Panc1 (cell line): ENCODE measurements around the gene CAMKMT. TPM values are rescaled to one million over a fixed set of nuclear protein-coding genes. Genes with fewer than 3 reads are reported as not detected.

Experiments
- ATAC-seq: fragments of 200-7000 bp; cut with Tn5 transposase; 2 replicates; pipeline ENCODE4 v1.9.1; 2020; ENCODE audit warnings: mild to moderate bottlenecking, moderate library complexity
- BruUV-seq: library from RNA; stranded (reverse); fragments of 400-500 nt; replicated peaks from 2 replicates; lab custom pipeline; 2021; lab: Mats Ljungman, UMichigan
- CTCF ChIA-PET: fragments of 300-600 bp; sonication (Branson Sonifier 250); formaldehyde crosslinking; loops from one replicate; lab custom pipeline; 2022; ENCODE audit warnings: antibody characterized with exemption; lab: Charles Lee
- POLR2A ChIA-PET: fragments of 300-600 bp; sonication (Branson Sonifier 250); formaldehyde crosslinking; loops from one replicate; lab custom pipeline; 2022; ENCODE audit warnings: antibody characterized with exemption; lab: Charles Lee
- DNase-seq: peaks from one replicate; pipeline ENCODE4 v3.0.0-alpha.2; 2010; ENCODE audit warnings: low read depth, low spot score
- H3K27ac ChIP-seq: 2 replicates; pipeline ENCODE4 v1.5.1; 2011; ENCODE audit warnings: mild to moderate bottlenecking, low read length, inconsistent platforms
- H3K27me3 ChIP-seq: fragments of 200-500 bp; sonication (Bioruptor generic); 2 replicates; pipeline ENCODE4 v1.6.0; 2014; ENCODE audit warnings: low read length, inconsistent platforms; ENCODE audit not compliant: control insufficient read depth, insufficient read depth
- H3K36me3 ChIP-seq: fragments of 200-500 bp; sonication (Bioruptor generic); 2 replicates; pipeline ENCODE4 v1.5.1; 2014; ENCODE audit warnings: inconsistent platforms, mild to moderate bottlenecking, low read length, moderate library complexity; ENCODE audit not compliant: control insufficient read depth, insufficient read depth
- H3K4me1 ChIP-seq: 2 replicates; pipeline ENCODE4 v1.5.1; 2011; ENCODE audit warnings: inconsistent platforms, mild to moderate bottlenecking, low read length, moderate library complexity; ENCODE audit not compliant: control insufficient read depth, insufficient read depth
- H3K4me3 ChIP-seq, 2 experiments: 2 replicates each; pipeline ENCODE4 v1.5.1; 2011 to 2012; ENCODE audit warnings: low read depth in 2 of 2, low read length in 2 of 2, mild to moderate bottlenecking in 2 of 2, inconsistent platforms in 1 of 2, moderate library complexity in 1 of 2
- H3K9me3 ChIP-seq: fragments of 200-500 bp; sonication (Bioruptor generic); 2 replicates; pipeline ENCODE4 v1.5.1; 2014; ENCODE audit warnings: low read depth, mild to moderate bottlenecking, inconsistent platforms, low read length, moderate library complexity; ENCODE audit not compliant: control insufficient read depth, insufficient read depth
- CTCF ChIP-seq: fragments of 450-650 bp; IDR thresholded peaks from 2 replicates; pipeline ENCODE4 v1.5.1; 2017; ENCODE audit warnings: mild to moderate bottlenecking
- POLR2AphosphoS5 ChIP-seq: IDR thresholded peaks from 2 replicates; pipeline ENCODE4 v1.6.1; 2012; ENCODE audit warnings: mild to moderate bottlenecking, low read depth, low read length, moderate library complexity
- REST ChIP-seq, 2 experiments: IDR thresholded peaks; 2 replicates each; pipeline ENCODE4 v1.6.1; 2011 to 2012; ENCODE audit warnings: low read depth in 2 of 2, control low read depth in 1 of 2, low read length in 1 of 2, mild to moderate bottlenecking in 1 of 2, moderate library complexity in 1 of 2; ENCODE audit not compliant: insufficient read depth in 1 of 2
- SIN3A ChIP-seq: IDR thresholded peaks from 2 replicates; pipeline ENCODE4 v1.6.1; 2012; ENCODE audit warnings: low read depth, mild to moderate bottlenecking, low read length, moderate library complexity, borderline replicate concordance; ENCODE audit not compliant: insufficient read depth
- TCF7L2 ChIP-seq: IDR thresholded peaks from 2 replicates; pipeline ENCODE4 v1.6.1; 2011; ENCODE audit warnings: mild to moderate bottlenecking, low read depth, low read length, inconsistent platforms
- in situ Hi-C: cut with HindIII; loops from 2 replicates; pipeline ENCODE4 v1.10.0; 2016; ENCODE audit warnings: low sequenced_read_pairs, low pct_unique_long_range_greater_than_20kb
- intact Hi-C: fragments of 100-400 bp; cut with micrococcal nuclease; formaldehyde crosslinking; loops from one replicate; pipeline ENCODE4 v1.10.0; 2022; ENCODE audit not compliant: unreplicated experiment
- total RNA-seq: library from RNA; stranded (reverse); gene quantifications from one replicate; pipeline ENCODE4 v1.2.1, GENCODE V29; 2021; ENCODE audit not compliant: unreplicated experiment

The CAMKMT gene
- total RNA-seq, 1 experiment from 2014 or later = 12.6 TPM

- POLR2A ChIA-PET = no interaction called here
- no TSS peak for BruUV-seq
- Histone ChIP-seq H3K4me1 (no peaks in the 10 kb centered on the region), H3K9me3 (no peaks in the 10 kb centered on the region), H3K27ac (no peak overlapping the region), H3K27me3 (no peaks in the 10 kb centered on the region), H3K4me3 (no peak overlapping the region), H3K36me3 (no peaks in the 10 kb centered on the region)
- TF ChIP-seq CTCF (no peak), REST (IDR thresholded peaks at IDR 0.05; ENCODE audit: insufficient read depth in 1 of 2, low read depth in 2 of 2, low read length in 1 of 2) (no peak), TCF7L2 (no peak), POLR2AphosphoS5 (no peak), SIN3A (no peak)
- ATAC-seq (no peak), DNase-seq (no peak)
- intact Hi-C loops = no loop called here
- CTCF ChIA-PET = interaction anchor here (0.7 kb wide), 1 partner anchor 92 kb away, joined by 7 read pairs; no protein-coding TSS in a partner anchor
- in situ Hi-C loops = no loop called here
These were observed 310.7 kb downstream of the CAMKMT start for GRCh38 chr2:44672431-44672830.

GRCh38 chr2:44674473-44675284 is 312.9 kb downstream of the CAMKMT start:
- H3K36me3 ChIP-seq = no peaks in the 10 kb centered on the region
- intact Hi-C loops = no loop called here
- CTCF ChIA-PET = no interaction called here
- in situ Hi-C loops = no loop called here
- TF ChIP-seq TCF7L2 = no peak
- TF ChIP-seq REST (IDR thresholded peaks at IDR 0.05; ENCODE audit: insufficient read depth in 1 of 2, low read depth in 2 of 2, low read length in 1 of 2) = no peak
- no peak for TF ChIP-seq SIN3A
- no peak for TF ChIP-seq POLR2AphosphoS5
- TF ChIP-seq CTCF = no peak
- POLR2A ChIA-PET = interaction anchor here (0.5 kb wide), 1 partner anchor 762 kb away, joined by 3 read pairs; no protein-coding TSS in a partner anchor
- ATAC-seq (no peak), DNase-seq (no peak)
- no TSS peak for BruUV-seq
- no peaks in the 10 kb centered on the region for H3K4me1 ChIP-seq
- H3K9me3 ChIP-seq = no peaks in the 10 kb centered on the region
- no peaks in the 10 kb centered on the region for H3K27me3 ChIP-seq
- no peak overlapping the region for H3K4me3 ChIP-seq
- H3K27ac ChIP-seq = no peak overlapping the region
